NCI-H2029 treated with DMSO at 0.1 percent for 48 hours (cell line): Measurements from ENCODE around the gene KIFC3.

Experiments used
- DNase-seq: peaks from one replicate; lab custom pipeline; 2025; lab: John Stamatoyannopoulos, UW

KIFC3 gene

DNA sequence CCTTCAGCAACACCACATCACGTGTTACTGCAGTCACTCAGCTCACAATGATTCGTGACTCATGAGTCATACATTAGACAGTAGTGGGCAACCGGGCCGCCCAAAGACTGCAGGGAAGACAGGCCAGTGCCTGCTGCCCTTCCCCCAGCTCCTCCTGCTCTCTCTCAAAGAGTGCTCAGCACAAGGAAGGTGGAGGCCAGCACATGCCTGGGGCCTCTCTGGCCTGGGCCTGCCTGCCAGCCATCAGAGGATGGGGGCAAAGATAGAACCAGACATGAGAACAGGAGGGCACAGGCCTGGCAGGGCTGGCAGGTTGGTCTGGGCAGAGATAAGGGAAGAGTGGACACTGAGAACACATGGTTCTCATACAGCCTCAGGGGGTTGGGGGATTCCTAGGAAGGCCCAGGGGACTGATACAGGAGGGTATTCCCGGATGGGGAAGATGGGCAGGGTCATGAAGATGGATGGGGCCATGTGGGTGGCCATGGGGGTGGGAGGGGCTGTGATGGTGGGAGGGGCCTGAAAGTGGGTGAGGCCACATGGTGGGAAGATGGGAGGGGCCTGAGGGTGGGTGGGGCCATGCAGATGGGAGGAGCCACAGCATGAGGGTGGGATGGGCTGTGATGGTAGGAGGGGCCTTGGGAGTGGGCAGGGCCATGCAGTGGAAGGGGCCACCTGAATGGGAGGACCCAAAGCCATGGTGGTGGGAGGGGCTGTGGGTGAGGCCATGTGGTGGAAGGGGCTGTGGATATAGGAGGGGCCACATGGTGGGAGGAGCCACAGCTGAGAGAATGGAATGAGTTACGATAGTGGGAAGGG, 37.7 kb downstream of the KIFC3 start:
- no peak for DNase-seq

DNA sequence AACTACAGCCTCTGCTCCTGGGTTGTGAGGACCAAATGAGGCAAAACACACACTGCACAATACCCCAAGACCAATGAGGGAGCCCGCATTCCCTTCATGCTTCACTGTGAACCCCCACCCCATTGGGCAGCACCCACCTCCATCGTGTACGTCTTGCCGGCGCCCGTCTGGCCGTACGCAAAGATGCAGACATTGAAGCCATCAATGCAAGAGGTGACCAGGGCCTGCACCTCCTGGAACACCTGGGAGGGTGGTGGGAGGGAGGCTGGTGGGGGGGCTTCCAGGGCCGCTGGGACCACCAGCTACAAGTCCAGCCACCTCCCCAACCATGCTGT, 38.3 kb downstream of the KIFC3 start:
- DNase-seq = no peak

DNA sequence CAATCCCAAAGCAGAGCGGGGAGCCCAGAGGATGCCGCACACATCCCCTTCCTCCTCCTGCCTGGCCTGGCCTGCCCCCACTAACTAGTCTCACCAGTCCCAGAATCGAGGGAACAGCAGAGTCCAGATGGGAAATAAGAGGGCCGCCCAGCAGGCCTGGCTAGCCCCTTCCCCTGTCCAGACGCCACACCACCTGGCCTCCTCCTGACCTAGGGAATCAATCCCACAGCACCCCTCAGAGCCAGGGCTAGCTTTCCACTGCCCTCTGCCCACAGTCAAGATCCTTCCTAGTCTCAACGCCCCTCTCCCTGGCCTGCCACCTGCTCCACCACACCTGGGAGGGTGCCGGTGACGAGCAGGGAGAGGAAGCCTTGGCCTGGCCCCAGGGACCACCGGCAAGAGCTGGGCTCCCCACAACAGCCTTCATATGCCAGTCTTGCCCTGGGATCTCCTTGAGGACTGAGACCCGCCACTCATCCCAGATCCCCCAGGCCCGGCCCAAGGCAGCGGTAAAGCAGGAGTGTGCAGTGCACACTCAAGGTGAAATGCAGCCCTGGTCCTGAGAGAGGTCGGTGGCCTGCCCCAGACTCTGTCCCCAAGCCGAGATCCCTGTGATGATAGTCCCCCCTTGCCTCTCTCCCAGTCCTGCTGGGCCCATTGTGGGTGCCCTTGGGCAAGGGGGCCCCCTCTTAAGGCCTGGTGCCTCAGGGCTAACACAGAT, 38.8 kb downstream of the KIFC3 start:
- no peak for DNase-seq

- DNase-seq = no peak
These were observed 39.8 kb downstream of the KIFC3 start for GRCh38 chr16:57762365-57763040.

DNA sequence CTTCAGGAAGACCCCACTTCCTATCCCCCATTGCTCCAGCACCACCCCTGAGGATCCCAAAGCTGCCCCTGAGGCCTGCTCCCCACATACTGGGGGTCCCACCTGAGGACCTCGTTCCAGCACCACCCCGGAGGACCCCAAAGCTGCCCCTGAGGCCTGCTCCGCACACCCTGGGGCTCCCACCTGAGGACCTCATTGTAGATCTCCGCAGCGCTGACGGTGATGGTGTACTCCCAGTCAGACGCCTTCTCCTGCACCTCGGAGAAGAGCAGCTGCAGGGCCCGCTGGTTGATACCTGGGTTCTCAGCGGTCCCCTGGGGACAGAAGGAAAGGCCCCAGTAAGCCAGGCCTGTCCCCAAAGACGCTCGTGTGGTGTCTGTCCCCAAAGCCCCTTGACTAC, 40.3 kb downstream of the KIFC3 start:
- no peak for DNase-seq

GRCh38 chr16:57761301-57761700, 41.0 kb downstream of the KIFC3 start:
- no peak for DNase-seq

GRCh38 chr16:57760357-57761160, 41.7 kb downstream of the KIFC3 start:
- DNase-seq = no peak

GRCh38 chr16:57759541-57760356, 42.5 kb downstream of the KIFC3 start:
- DNase-seq = no peak

GRCh38 chr16:57759131-57759530, 43.2 kb downstream of the KIFC3 start:
- no peak for DNase-seq

DNA sequence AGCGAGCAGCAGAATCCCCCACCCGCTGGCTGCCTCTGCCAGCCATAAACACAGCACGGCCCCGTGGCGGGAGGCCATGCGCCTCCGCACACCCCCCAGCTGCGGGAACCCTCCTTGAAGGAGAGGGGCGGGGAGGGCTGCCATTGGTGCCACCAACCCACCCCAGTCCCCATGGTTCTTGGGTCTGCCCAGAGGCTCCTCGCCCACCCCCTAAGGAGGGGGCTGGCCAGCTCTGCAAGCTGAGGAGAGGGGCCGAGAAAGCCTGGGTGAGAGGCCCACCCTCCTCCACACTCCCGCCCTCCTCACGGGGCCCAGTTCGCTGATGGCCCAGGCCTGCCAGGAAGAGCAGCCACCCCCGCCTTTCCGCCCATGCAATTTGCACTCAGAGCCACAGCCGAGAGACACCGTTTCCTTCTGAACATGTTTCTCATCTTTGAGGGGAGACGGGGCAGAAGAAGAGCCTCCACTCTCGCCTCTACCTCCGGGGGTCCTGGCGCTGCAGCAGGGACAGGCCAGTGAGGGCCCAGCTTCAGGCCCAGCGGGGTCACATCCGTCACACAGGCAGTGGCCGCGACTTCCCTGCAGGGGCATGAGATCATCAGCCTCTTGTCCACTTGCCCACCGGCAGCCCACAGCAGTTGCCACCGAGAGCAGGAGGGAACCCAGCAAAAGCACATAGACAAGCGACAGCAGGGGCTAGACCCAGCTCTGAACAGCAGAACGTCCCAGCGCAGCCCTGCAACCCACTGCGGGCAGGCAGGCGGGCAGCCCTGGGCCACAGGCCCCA, 43.8 kb downstream of the KIFC3 start:
- no peak for DNase-seq

DNA sequence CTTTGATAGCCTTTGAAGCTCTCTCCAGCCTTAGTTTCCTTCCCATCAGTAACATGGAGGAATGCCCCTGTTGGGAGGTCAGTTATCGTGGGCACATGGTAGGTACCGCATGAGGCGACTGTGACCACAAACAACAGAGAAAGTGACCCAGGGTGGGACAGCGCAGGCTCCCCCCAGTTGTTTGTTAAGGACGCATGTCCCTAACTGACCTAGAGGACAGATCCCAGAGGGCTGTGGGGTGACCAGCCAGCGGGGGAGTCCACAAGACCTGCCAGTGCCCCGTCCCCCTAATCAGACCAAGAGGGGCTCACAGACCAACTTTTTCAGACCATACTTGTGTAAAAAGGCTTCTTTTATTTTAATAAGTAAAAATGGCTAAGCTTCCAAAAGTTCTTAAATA, 44.4 kb downstream of the KIFC3 start:
- no peak for DNase-seq

- peak; percentile 13 for DNase-seq
These were observed 44.9 kb downstream of the KIFC3 start for GRCh38 chr16:57757326-57757786.

DNA sequence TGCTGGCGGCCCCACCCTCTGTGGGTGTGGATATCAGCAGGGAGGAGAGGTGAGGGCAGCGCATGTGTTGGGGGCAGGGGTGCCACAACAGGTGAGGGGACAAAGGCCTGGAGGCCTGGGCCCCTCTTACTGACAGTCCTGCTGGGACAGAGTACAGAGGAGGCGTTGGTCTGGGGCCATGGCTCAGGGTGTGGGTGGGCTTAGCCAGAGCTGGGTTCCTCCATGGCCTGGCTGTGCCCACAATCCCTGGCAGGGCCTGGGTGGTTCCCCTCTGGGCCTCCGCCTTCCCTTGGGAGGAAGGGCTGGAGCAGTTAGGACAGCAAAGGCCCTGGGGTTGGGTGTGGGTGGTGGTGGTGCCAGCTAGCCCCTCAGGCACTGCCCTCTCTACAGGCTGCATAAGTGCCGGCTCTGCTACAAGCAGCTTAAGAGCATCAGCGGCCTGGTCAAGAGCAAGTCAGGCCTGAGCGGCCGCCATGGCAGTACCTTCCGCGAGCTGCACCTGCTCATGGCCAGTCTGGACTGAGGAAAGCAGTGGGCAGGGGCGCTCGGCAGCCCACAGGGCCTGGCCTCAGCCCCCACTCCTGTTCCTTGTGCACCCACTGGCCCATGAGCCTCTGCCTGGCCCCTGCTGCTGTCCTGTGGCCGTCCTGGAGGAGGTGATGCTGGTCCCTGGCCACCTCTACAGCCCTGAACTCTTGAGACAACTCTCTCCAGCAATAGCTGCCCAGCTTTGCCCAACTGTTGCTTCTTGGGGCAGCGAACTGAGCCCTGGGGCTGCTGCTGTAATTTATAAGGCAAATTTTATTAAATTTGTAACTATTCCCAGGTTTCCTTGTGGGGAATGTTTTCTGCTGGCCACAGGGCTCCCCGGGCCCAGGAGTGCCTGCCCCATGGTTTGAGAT, 45.6 kb downstream of the KIFC3 start:
- no peak for DNase-seq

DNA sequence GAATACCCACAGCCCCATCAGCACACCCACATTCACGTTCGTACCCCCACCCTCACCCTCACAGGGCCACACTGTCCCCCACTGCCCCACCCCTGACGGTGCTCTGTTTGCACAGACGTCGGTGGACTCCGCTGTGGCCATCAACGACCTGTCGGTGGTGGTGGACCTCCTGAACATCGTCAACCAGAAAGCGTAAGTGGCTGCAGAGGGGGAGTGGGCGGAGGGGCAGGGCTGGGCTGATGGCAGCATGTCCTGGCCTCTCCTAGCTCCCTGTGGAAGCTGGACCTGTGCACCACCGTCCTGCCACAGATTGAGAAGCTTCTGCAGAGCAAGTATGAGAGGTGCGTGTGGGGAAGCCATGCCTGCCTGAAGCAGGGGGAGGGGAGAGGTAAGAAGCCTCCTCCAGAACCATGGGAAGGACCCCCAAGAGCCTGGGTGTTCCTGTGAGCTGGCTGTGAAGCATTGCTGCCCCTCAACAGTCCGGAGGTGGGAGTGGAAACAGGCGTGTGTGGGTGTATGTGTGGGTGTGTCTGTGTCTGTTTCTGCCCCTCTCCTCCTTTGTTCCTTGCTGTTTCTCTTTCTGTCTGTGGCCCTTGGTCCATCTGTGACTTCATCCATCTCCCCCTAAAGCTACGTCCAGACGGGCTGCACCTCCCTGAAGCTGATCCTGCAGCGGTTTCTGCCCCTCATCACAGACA, 46.4 kb downstream of the KIFC3 start:
- no peak for DNase-seq

DNA sequence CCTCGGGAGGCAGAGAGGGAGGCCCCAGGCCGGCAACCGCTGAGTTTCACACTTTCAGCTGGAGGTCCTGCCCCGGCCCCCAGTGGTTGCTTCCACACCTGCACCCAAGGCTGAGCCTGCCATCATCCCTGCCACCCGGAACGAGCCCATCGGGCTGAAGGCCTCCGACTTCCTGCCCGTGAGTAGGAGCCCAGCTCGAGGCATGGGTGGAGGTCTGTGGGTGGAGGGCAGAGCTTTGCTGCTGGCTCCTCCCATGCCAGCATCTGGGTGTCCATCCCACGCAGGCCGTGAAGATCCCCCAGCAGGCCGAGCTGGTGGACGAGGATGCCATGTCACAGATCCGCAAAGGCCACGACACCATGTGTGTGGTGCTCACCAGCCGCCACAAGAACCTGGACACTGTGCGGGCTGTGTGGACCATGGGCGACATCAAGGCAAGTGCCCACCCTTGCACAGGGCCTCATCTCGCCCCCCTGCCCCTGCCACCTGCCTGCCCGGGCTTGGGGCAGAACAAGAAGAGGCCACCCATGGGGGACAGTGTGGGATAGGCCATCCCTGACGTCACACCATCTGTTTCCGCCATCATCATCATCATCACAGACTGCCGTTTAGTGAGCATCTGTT, 47.1 kb downstream of the KIFC3 start:
- DNase-seq = no peak

DNA sequence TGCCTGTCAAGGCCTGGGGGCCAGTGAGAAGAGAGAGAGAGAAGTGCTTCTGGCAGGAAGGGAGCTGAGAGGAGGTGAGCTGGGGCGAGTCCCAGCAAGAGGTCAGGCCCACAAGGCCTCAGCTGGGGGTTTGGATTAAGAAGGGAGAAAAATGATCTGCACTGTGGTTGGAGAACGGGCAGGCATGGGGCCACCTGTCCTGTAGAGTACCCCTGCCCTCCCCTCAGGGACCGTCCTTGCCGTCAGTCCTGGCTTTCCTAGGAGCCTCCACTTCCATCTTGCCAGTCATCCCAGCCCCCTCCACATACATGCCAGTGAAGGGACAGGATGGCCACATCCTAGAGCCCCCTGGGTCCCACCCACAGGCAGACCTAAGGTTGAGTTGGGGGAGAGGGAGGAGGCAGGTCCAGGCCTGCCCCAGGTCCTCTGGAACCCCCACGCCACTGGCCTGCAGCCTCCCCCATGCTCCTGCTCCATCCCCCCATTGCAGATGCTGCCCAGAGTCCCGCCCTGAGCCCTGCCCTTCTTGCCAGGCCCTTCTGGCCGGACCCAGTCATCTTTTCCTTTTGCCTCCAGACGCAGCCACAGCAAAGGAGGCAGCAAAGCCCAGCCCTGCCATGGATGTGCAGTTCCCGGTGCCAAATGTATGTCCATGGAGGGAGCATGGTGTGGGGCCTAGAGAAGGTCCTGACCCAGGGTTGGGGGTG, 47.8 kb downstream of the KIFC3 start:
- DNase-seq = no peak

DNA sequence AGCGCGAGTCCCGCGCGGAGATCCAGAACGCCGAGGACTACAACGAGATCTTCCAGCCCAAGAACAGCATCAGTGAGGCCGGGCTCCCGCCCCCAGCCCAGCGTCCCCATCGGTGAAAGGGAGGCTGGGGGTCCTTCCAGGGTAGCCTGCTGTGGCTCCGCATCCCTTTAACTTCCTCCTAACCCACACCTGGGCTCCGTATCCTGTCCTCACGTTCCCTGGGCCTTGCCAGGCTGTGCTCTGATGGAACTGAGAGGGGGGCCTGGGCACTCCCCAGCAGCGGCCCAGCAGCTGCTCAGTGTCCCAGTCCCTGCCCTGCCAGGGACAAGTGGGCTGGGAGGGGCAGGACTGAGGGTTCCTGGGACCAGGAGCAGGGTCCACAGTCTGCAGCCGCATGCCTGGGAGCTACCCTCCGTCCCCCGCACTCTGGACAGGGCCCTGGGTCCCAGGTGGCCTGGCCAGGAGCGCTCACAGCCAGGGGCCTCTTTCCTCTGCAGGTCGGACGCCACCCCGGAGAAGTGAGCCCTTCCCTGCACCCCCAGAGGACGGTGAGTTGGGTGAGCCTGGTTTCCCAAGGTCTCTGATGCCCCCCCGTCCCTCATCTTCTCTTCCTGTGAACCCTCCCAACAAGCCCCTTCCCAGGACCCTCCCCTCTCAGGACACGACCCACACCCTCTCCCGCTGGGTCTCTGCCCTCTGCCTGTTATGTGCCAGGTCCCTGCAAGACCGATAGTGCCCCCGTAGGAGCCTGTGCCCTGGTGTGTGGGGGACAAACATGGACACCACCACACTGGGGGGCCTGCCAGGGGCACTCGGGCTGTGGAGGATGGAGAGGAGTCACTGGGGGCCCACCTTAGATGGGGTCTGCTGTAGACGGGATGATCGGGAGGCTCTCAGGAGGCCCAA, 48.6 kb downstream of the KIFC3 start:
- DNase-seq = no peak
